Progenitor cell of endocrine pancreas (in vitro differentiated cells): ENCODE data around the gene MEX3D. TPM values are rescaled to one million over a fixed set of nuclear protein-coding genes. Genes with fewer than 3 reads are reported as not detected.

Experiments used
- DNase-seq: peaks from one replicate; pipeline ENCODE4 v3.0.0; 2021; ENCODE audit warnings: low spot score; ENCODE audit not compliant: unreplicated experiment
- H3K27ac Mint-ChIP-seq: 2 replicates; pipeline ENCODE4 v1.8.0; 2021; ENCODE audit warnings: mild to moderate bottlenecking, moderate library complexity, mixed read lengths
- H3K27me3 Mint-ChIP-seq: 2 replicates; pipeline ENCODE4 v1.8.0; 2021; ENCODE audit warnings: mixed read lengths
- H3K36me3 Mint-ChIP-seq: 2 replicates; pipeline ENCODE4 v1.8.0; 2022; ENCODE audit warnings: mixed read lengths; ENCODE audit not compliant: insufficient read depth
- H3K4me1 Mint-ChIP-seq: 2 replicates; pipeline ENCODE4 v1.8.0; 2021; ENCODE audit warnings: low read depth, mixed read lengths
- H3K4me3 Mint-ChIP-seq: 2 replicates; pipeline ENCODE4 v1.8.0; 2021; ENCODE audit warnings: low read depth, mild to moderate bottlenecking, moderate library complexity, mixed read lengths
- H3K9me3 Mint-ChIP-seq: 2 replicates; pipeline ENCODE4 v1.8.0; 2021; ENCODE audit warnings: low read depth, mixed read lengths
- CTCF ChIP-seq: fragments of 200-600 bp; sonication (generic); IDR thresholded peaks from one replicate; pipeline ENCODE4 v1.5.0; 2021; ENCODE audit warnings: antibody characterized with exemption, mild to moderate bottlenecking; ENCODE audit not compliant: unreplicated experiment
- total RNA-seq: library from RNA; stranded (reverse); gene quantifications from 2 replicates; pipeline ENCODE4 v1.2.1, GENCODE V29; 2021

MEX3D gene
- total RNA-seq, 1 donor from 2014 or later: 124 TPM

GRCh38 chr19:1602091-1602707 lies 34.1 kb upstream of the MEX3D start:
- peaks cover 13% of the 10 kb centered on the region for H3K4me1 Mint-ChIP-seq
- DNase-seq: no peak
- H3K36me3 Mint-ChIP-seq: peaks cover 7% of the 10 kb centered on the region
- no peak overlapping the region for H3K4me3 Mint-ChIP-seq
- TF ChIP-seq CTCF: no peak
- H3K27me3 Mint-ChIP-seq: no peaks in the 10 kb centered on the region
- H3K9me3 Mint-ChIP-seq: no peaks in the 10 kb centered on the region
- H3K27ac Mint-ChIP-seq: no peak overlapping the region

- Mint-ChIP-seq H3K9me3 (no peaks in the 10 kb centered on the region), H3K27ac (peak overlapping the region; percentile 59), H3K27me3 (no peaks in the 10 kb centered on the region), H3K4me3 (no peak overlapping the region), H3K4me1 (peaks cover 13% of the 10 kb centered on the region), H3K36me3 (peaks cover 7% of the 10 kb centered on the region)
- peak; percentile 34 for TF ChIP-seq CTCF
- DNase-seq: no peak
These were observed 33.5 kb upstream of the MEX3D start for GRCh38 chr19:1601613-1602064.

- no peaks in the 10 kb centered on the region for H3K27me3 Mint-ChIP-seq
- no peak overlapping the region for H3K27ac Mint-ChIP-seq
- no peaks in the 10 kb centered on the region for H3K9me3 Mint-ChIP-seq
- H3K36me3 Mint-ChIP-seq: peaks cover 10% of the 10 kb centered on the region
- no peak for DNase-seq
- H3K4me3 Mint-ChIP-seq: no peak overlapping the region
- TF ChIP-seq CTCF: no peak
- peaks cover 5% of the 10 kb centered on the region for H3K4me1 Mint-ChIP-seq
These were observed 31.3 kb upstream of the MEX3D start for GRCh38 chr19:1599460-1599846.

- Mint-ChIP-seq H3K27ac (no peak overlapping the region), H3K36me3 (peaks cover 10% of the 10 kb centered on the region), H3K4me3 (no peak overlapping the region), H3K27me3 (no peaks in the 10 kb centered on the region), H3K9me3 (no peaks in the 10 kb centered on the region), H3K4me1 (peaks cover 2% of the 10 kb centered on the region)
- DNase-seq: no peak
- TF ChIP-seq CTCF: no peak
These were observed 30.8 kb upstream of the MEX3D start for GRCh38 chr19:1598777-1599459.

- peak overlapping the region; percentile 86 for H3K4me3 Mint-ChIP-seq
- H3K9me3 Mint-ChIP-seq: no peaks in the 10 kb centered on the region
- no peak for TF ChIP-seq CTCF
- H3K36me3 Mint-ChIP-seq: peaks cover 7% of the 10 kb centered on the region
- no peak for DNase-seq
- H3K4me1 Mint-ChIP-seq: peaks cover 13% of the 10 kb centered on the region
- H3K27me3 Mint-ChIP-seq: no peaks in the 10 kb centered on the region
- H3K27ac Mint-ChIP-seq: no peak overlapping the region
These were observed 25.3 kb upstream of the MEX3D start for GRCh38 chr19:1593501-1593772.
